GM21786 (cell line): ENCODE results near the gene UNC13D.

Source experiments
- ATAC-seq: cut with Tn5 transposase; IDR thresholded peaks from one replicate; pipeline ENCODE4 v1.9.1; 2021; ENCODE audit not compliant: unreplicated experiment

UNC13D gene

GRCh38 chr17:75835654-75835987, 8.6 kb downstream of the UNC13D start:
- no peak for ATAC-seq

DNA sequence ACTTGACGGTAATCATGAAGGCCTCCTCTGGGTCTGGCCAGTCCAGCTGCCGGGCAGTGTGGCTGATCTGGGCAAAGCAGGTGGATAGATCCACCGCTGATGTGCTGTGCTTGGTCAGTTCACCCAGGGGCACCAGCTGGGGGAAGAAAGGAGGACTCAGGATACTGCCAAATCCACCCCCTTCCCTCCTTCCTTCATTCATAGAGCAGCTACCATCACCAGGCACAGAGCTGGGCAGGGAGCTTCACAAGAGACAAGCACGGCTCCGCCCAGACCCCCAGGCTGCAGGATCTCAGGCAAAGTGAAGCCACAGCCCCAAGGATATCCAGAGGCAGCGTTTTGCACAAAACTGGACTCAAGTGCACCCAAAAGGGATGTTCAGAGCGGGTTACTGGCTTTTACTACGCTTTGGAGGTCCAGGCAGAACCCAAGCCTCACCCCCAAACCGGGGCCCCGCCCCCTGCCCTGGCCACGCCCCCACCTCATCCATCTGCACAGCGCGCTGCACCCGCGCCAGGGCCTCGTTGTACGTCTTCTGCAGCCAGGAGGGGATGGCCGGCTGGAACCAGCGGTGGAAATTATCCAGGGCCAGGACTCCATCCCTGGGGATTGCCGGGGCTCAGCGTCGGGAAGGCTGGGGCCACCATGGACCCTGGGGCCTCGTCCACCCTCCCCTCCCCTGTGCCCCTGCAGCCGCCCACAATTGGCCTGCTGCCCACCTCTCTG, 9.1 kb downstream of the UNC13D start:
- ATAC-seq: no peak

DNA sequence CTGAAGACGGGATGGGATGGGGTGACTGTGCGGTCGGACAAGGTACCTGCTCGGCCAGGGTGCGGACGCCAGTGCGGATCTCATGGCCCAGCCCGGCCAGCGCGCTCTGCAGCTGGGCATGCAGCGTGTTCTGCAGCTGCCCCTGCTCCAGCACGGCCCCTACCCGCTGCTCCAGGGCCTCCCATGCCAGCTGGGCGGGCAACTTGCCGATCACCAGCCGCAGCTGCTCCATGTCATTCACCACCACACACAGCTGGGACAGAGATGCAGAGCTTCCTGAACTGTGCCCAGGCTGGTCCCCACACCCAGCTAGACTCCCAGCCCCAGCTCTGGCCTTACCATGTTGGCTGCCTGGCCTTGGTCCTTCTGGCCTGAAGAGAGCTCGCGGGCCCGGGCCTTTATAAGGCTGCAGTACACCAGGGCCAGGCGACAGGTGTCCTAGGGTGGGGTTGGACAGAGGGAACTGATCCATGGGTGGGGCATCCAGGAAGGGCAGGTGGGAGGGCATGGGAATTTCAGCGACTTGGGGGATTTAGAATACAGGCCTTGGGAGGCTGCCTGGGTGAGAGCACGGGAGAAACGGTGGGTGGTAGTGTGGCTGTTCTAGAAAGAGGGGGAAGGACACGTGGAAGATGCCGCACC, 9.8 kb downstream of the UNC13D start:
- ATAC-seq: no peak

GRCh38 chr17:75832652-75833400, 11.4 kb downstream of the UNC13D start:
- ATAC-seq: no peak

DNA sequence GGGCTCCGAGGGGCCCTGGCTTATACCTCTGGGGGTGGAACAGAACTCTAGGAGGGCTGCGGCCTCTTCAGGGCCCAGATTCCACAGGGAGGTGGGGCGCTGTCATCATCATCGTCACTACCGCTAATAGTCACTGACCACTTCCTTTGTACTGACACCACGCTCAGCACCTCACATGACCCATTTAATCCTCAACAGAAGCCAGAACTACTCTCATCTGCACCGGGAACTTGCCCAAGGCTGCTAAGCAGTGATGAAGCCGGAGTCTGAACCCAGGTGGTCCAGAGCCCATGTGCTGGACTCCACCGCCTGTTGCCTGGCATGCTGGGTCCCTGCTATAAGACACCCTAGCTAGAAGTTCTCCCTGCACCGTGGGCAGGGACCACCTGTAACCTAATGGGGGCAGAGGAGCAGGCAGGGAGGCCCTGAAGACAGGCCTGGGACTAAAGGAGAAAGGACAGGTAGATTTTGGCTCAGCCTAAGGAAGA, 12.0 kb downstream of the UNC13D start:
- no peak for ATAC-seq

DNA sequence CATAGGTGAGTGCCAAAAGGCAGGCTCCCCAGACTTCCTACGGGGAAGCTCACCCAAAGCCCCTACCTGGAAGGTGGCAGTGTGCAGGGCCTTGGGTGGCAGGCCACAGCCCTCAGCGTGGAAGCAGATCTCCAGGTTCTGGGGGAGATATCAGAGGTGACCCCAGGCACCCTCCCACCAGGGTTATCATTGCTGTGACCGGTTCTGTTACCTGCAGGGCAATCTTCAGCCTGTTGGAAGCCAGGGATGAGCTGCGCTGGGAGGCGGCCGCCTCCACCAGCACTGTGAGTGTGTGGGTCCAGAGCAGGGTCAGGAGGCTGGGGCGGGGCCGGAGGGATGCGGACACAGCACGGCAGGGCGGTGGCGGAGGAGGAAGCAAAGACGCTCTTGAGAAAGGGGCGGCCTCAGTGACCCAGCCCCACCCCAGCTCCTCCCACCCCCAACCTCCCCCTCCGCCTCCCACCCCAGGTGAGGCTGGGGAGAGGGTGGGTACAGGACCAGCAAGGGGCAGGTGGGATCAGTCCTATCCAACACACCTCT, 13.1 kb downstream of the UNC13D start:
- ATAC-seq: no peak

DNA sequence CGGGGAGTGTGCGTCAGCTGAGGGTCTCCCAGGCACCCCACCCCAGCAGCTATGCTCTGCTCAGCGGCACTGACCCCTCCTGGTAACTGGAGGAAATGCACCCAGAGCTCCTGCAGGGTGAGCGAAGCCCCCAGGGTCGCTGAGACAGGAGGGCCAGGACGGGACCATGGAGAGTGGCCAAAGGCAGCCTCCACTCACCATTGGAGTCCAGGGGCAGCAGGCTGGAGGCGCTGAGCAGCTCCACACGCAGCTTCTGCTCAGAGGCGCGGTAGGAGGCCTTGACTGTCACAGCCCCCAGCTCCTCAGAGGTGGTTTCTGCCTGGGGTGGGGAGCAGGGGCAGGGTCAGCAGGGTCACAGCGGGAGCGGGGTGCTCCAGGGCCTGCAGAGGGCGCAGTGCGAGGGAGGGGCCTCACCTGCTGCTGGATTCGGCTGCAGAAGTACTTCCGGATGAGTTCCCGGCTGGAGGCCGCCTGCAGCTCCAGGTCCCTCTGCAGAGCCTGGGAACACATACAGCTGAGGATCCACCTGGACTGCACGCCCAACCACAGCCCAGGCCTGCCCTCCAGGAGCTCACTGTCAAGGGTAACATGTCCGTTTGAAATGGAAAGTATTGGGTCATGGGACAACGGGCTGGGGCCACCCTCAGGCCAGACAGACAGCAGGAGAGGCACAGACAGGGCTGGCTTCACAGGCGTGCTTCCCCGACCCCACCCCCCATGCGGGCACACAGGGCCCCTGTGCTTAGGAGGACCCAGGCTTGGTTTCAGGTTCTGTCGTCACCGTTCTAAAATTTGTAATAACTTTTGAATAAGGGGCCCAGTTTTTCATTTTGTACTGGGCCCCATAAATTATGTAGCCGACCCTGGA, 13.8 kb downstream of the UNC13D start:
- no peak for ATAC-seq

GRCh38 chr17:75829747-75830146, 14.5 kb downstream of the UNC13D start:
- no peak for ATAC-seq

GRCh38 chr17:75828741-75829140, 15.5 kb downstream of the UNC13D start:
- no peak for ATAC-seq

DNA sequence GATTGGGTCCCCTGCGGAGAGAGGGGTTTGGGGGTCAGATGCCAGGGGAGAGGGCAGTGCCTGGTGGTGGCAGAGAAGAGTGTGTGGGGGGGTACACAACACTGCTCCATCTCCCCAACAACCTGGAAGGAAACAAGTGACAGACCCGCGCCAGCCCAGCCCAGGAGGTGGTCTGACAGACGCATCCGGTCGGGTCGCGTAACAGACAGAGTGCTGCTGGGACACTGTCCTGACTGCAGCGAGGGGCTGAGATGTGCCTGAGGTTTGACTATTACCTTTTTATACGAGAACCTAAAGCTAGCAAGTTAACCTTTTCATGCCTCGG, 16.2 kb downstream of the UNC13D start:
- no peak for ATAC-seq

DNA sequence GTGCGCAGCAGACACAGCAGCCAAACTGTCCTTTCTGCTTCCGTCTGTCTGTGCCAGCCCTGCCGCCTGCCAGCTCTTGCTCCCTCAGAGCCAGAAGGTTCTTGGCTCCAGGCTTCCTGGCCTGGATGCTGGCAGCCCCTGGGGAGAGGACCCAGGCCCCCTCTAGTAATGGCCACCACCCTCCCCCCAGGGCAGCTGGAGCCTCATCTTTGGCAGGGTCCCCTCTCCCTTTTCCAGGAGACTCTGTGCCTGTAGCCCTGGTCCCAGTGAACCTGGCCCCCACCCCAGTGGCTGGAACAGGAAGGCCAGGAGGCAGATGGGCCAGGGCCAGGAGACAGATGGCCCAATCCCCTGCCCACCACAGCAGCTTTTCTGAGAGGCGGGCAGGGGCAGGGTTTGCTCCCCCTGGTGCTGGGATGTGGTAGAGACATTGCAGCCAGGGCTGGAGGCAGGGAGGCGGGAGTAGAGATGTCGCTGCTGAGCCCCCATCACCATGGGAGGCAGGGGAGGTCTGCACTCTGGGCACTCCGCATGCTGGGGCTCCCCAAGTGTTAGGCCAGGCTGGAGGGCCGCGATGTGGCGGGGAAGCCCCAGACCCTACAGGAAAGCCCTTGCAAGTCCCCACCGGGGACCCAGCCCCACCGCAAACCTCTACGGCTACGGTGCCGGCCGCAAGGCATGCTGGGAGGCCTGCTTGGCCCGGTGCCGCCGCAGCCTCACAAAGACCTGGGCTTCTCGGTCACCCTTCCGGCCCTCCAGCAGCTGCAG, 16.7 kb downstream of the UNC13D start:
- peak; percentile 46 for ATAC-seq

- no peak for ATAC-seq
These were observed 17.5 kb downstream of the UNC13D start for GRCh38 chr17:75826561-75827307.

DNA sequence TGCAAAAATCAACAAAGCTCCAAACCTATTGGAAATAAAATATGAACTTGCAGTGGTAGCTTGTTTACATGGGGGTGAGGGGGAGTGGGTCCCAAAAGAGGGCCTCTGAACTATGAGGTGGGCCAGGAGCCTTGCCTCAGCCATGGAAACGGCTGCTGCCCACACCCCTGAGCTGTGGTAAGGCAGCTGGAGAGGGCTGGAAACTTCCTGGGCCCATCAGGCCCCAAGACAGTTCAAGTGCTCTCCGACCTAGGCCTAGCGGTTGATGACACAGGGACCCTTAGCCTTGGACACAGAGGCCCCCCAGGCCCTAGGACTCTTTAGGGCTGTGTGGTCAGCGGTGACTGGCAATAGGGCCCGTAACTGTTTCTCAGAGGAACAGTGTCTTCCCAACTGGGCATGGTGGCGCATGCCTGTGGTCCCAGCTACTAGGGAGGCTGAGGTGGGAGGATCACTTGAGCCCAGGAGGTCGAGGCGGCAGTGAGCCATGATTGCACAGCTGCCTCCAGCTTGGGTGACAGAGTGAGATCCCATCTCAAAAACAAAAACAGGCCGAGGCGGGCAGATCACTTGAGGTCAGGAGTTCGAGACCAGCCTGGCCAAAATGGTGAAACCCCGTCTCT, 18.3 kb downstream of the UNC13D start:
- ATAC-seq: no peak

- ATAC-seq: no peak
These were observed 19.1 kb downstream of the UNC13D start for GRCh38 chr17:75825149-75825552.

GRCh38 chr17:75824666-75825065, 19.5 kb downstream of the UNC13D start:
- no peak for ATAC-seq

DNA sequence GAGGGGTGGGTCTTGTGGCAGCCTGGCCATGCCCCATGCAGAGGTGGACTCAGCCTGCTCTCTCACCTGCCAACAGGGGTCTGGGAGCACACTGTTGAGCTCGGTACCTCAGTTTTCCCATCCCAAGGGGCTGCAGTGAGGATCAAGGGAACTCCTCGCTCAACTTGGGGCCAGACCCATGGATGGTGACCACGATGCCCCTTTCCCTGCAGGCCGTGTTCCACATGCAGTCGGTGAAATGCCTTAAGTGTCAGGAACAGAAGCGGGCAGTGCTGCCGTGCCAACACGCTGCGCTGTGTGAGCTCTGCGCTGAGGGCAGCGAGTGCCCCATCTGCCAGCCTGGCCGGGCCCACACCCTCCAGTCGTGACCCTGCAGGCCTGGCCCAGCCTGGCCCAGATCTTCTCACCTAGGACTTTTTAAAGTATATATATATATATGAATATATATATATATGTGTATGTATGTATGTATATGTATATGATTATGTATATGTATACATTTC, 20.1 kb downstream of the UNC13D start:
- no peak for ATAC-seq

- ATAC-seq: no peak
These were observed 20.8 kb downstream of the UNC13D start for GRCh38 chr17:75823257-75824041.

- ATAC-seq: no peak
These were observed 21.4 kb downstream of the UNC13D start for GRCh38 chr17:75822800-75823166.
